Left kidney (tissue), 8 donors: ENCODE measurements around the gene RAD50. TPM values are rescaled to one million over a fixed set of nuclear protein-coding genes. Genes with fewer than 3 reads are reported as not detected.
"Not testable (repeated sequence)": the region's sequence is repeated elsewhere in the genome, so short reads cannot be mapped to it uniquely, and the experiment has no call there.

Experiments
- DNase-seq: peaks from one replicate; pipeline ENCODE4 v3.0.0-alpha.2; 2013
- long read RNA-seq, 8 donors: transcript quantifications; one replicate each; lab custom pipeline, GENCODE V29; 2026
- polyA plus RNA-seq: library from polyadenylated mRNA; unstranded; fragments of 120-200 nt; gene quantifications from one replicate; pipeline ENCODE4 v1.2.1, GENCODE V29; 2013; ENCODE audit not compliant: insufficient read length

The RAD50 gene
- 57.1 TPM for polyA plus RNA-seq
- long read RNA-seq, donor 1: 0 reads
- long read RNA-seq, donor 2, partial matches to known transcripts: 6 of 6 reads
- long read RNA-seq, donor 2, other reads (novel, unspliced or antisense): 0 of 6 reads
- long read RNA-seq, donor 3, partial matches to known transcripts: 6 of 6 reads
- long read RNA-seq, donor 3, other reads (novel, unspliced or antisense): 0 of 6 reads
- long read RNA-seq, donor 4: 0 reads
- long read RNA-seq, donor 5: 0 reads
- long read RNA-seq, donor 6: 0 reads
- long read RNA-seq, donor 7, partial matches to known transcripts: 0 of 1 reads
- long read RNA-seq, donor 7, other reads (novel, unspliced or antisense): 0 of 1 reads
- long read RNA-seq, donor 8: 0 reads

GRCh38 chr5:132556763-132557477, at the start of gene RAD50:
TSS of gene RAD50 (plus strand) at chr5:132556977. CDS start at chr5:132557325, 348 bp downstream.
- DNase-seq: peak; percentile 84

- DNase-seq: no peak
These were observed 46.7 kb upstream of the RAD50 start for GRCh38 chr5:132510076-132510475.

GRCh38 chr5:132513618-132514336, 43.0 kb upstream of the RAD50 start:
- not testable (repeated sequence) for DNase-seq

GRCh38 chr5:132522067-132522466, 34.7 kb upstream of the RAD50 start:
- not testable (repeated sequence) for DNase-seq

GRCh38 chr5:132524877-132525276, 31.9 kb upstream of the RAD50 start:
- not testable (repeated sequence) for DNase-seq

- DNase-seq: no peak
These were observed 31.5 kb upstream of the RAD50 start for GRCh38 chr5:132525299-132525724.

GRCh38 chr5:132526290-132526973, 30.3 kb upstream of the RAD50 start:
- DNase-seq: peak; percentile 72

GRCh38 chr5:132526974-132527564, 29.7 kb upstream of the RAD50 start:
- DNase-seq: no peak

- DNase-seq: no peak
These were observed 28.8 kb upstream of the RAD50 start for GRCh38 chr5:132528021-132528420.

- no peak for DNase-seq
These were observed 27.7 kb upstream of the RAD50 start for GRCh38 chr5:132528866-132529634.

GRCh38 chr5:132530946-132531345, 25.8 kb upstream of the RAD50 start:
- DNase-seq: no peak

- no peak for DNase-seq
These were observed 17.1 kb upstream of the RAD50 start for GRCh38 chr5:132539716-132540115.

GRCh38 chr5:132540149-132540548, 16.6 kb upstream of the RAD50 start:
- no peak for DNase-seq

GRCh38 chr5:132540764-132541163, 16.0 kb upstream of the RAD50 start:
- no peak for DNase-seq

- DNase-seq: no peak
These were observed 13.1 kb upstream of the RAD50 start, which contains the start of gene IL5 for GRCh38 chr5:132543472-132544201. TSS of gene IL5 (minus strand) at chr5:132543522. CDS start at chr5:132543478, 44 bp downstream.

GRCh38 chr5:132546108-132546507, 10.7 kb upstream of the RAD50 start:
- DNase-seq: no peak

- DNase-seq: no peak
These were observed 9.5 kb upstream of the RAD50 start for GRCh38 chr5:132547269-132547668.

- DNase-seq: not testable (repeated sequence)
These were observed 7.9 kb upstream of the RAD50 start for GRCh38 chr5:132548834-132549233.

- DNase-seq: no peak
These were observed 7.2 kb upstream of the RAD50 start for GRCh38 chr5:132549576-132549975.

- no peak for DNase-seq
These were observed 519 bp upstream of the RAD50 start for GRCh38 chr5:132556153-132556762.
